ENCODE measurements around the gene PWWP2A.

Gene PWWP2A

DNA sequence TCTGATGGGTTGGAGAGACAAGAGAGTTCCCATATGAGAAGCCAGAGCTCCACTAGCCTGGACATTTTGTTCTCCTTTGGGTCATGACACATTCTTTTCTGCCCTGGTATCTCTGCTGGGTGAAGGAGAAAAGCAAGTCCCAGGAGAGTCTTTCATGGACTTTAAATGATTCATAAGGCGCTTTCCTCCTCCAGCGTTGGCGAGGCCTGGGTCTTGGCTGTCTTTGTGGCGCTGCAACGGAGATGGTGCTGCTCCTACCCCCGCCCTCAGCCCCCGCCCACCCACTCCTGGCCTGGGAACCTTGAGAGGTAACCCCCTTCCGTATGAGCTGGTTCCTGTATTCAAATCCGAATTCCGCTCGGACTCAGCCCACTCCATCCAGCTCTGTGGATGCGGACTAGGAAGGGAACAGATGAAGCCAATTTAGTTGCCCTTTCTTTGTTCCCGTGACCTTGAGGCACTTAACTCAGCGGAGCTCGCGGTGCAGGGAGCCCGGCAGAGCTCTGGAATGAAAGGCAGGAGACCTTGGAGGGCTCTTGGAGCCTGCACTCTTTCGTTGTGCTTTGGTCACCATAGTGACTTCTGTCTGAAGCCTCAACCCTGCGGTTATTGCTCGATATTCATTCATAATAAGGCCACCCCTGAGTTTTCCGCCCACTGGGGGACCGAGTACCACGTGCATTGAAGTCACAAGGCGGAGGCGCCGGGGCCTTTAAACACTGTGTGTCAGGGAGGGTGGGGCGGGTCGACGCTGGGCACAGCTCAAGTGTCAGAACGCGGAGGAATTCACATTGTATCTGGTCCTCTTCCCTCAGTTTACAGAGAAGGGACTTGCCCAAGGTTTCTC is 14.0 kb upstream of the PWWP2A start:
- DNase-seq: no peak

DNA sequence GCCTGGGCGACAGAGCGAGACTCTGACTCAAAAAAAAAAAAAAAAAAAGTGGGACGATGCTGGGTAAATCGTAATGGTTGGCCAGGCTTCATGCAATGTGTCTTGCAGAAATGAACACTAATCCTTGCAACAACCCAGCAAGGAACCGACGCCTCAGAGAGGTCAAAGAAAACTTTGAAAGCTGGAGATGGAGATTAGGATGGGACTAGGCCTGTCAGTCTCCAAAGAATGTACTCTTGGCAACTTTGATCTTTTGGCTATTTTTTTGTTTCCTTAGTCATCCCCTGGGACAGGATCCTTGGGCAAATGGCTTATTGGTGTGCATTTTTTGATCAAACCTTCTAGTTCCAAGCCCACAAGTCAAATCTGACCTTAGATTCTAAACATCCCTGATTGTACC is 10.6 kb upstream of the PWWP2A start:
- no peak for DNase-seq

DNA sequence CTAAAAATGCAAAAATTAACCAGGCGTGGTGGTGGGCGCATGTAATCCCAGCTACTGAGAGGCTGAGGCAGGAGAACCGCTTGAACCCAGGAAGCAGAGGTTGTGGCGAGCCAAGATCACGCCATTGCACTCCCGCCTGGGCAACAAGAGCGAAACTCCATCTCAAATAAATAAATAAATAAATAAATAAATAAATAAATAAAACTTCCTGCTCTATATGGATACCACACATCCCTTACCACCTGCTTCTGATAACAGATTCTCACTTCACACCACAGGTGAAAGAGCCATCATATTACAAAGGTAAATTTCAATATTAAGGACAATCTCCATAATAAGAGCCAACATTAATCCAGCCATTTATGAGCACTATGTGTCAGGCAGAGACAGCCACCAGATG is 9.4 kb upstream of the PWWP2A start:
- no peak for DNase-seq

DNA sequence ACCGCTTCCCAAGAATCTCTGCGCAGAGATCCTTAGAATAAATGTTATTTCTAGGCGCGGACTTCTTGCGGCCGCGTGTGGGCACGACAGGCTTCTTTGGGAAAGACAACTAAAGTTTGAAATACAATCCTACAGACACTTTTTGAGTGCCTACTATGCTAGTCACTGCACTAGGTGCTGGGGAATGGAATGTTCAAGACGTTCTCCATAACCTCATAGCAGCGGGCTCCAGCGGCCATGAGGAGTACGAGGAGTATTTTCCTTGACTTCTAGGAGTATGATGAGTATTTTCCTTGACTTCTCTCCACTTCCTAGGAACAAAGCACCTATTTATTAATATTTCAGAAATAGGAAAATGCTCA is 636 bp upstream of the PWWP2A start:
- DNase-seq: no peak

DNA sequence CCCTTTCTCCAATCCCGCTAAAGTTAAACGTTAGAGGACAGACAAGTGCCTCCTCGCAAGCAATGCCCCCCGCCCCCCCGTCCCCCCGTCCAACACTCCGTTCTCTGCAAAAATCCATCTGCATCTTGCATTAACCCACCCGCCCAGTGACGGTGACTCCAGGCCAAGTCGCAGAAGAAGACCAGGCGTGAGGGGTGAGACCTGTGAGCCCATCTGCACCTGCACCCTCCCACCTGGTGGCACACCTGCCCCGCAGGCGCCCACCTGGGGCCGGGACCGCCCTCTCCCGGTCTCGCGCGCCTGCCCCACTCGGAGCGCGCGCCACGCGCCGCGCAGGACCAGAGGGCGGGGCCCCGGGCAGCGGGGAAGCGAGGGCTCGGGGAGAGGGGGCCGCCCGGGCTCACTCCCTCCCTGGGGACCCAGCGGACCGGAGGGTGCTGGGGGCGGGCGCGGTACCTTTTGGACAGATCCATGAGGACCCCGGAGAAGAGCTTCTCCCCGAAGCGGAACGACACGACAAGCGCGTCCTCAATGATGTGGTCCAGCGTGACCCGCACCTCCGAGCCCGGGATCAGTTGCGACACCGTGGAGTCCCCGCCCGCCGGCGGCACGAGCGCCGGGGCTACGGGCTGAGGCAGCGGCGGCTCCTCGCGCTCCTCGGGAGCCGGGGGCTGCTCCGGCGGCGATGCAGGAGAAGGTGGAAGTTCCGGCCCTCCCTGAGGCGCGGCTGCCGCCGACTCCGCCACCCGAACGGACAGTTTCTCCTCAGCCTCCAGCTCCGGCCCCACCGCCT is 705 bp downstream of the PWWP2A start:
- peak; percentile 26 for DNase-seq

DNA sequence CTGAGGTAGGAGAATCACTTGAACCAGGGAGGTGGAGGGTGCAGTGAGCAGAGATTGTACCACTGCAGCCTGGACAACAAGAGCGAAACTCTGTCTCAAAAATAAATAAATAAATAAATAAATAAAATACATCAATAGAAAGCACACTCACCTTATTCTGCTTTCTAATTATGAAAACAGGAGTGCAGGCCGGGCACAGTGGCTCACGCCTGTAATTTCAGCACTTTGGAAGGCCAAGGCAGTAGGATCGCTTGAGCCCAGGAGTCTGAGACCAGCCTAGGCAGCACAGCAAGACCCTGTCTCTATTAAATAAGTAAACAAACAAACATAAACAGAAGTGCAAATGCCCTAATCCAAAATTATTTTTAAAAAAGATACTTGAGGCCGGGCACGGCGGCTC is 2.3 kb downstream of the PWWP2A start:
- no peak for DNase-seq

DNA sequence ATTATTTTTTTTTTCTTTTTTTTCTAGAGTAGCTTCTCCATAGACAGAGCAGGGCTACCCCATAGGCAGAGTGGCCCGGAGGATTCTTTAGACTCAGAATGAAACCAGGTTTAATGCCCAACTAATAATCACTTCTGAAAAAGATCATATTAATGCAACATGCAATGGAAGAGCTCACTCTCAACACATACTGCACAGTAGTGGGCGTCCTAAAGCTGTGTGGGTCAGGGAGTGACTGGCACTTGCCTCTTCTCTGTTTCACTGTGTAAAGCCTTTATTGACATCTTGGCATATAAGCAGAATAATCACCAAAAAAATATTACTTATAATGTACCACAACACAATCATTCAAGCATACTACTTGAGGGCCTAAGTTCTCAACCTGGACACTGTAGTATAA is 11.1 kb downstream of the PWWP2A start:
- DNase-seq: no peak

DNA sequence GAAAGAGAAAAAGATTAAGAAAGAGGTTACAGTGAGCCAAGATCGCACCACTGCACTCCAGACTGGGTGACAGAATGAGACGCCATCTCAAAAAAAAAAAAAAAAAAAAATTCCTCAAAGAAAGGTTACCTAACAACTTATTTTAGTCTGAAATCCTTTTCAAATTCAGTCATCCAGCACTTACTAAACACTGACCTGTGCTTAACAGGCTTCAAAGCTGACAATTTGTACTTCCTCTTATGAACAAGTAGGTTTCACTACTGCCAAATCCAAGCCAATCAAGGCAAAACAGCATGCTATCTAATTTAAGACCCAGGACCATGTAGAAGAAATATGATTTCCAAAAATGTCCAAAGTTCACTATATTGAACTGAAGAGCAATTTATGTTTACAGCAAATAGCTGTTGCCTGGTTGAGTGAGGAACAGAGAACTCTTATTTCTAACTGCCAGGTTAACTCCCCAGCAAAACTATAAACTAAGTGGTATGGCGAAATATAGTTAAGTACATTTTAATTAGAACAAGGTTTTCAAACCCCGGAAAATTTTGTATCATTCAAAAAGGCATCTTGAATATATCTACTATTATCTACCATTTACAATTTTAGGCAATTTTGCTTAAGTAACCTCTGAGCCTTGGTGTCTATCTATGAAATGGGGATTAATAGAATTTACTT is 13.4 kb downstream of the PWWP2A start:
- no peak for DNase-seq

DNA sequence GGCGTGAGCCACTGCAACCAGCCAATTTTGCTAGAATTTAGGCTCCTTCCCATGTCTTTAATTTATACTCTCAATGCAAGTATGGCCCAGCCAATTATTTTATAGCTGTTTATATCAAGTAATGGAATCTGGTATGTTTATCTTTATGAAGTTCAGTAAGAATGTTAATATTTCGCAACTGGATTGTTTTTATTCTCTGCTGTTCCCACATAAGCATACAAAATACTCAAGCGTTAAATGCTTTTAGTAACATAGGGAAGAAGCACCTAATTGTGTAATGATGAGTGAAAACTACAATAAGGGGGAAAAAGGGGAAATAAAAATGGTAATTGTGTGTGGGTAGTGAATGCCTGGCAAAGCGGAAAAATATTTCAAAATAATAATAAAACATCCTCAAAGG is 21.3 kb downstream of the PWWP2A start:
- DNase-seq: no peak

DNA sequence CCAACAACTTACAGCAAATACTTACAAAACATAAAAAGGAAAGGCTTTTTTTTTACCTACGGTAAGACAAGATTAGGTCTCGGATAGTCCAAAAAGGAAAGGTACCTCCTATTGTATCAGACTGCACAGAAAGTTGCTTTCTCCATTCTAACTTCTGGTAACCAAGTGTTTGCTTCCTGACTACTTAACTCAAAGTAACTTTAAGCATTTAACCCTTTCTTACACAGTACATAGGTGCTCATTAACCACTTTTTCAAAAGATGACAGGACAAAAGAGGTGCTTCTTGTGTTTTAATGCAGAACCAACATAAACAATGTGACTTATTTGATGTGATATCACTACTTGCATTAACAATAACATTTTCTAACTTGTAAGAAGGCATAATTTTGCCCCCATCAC is 23.1 kb downstream of the PWWP2A start:
- no peak for DNase-seq

DNA sequence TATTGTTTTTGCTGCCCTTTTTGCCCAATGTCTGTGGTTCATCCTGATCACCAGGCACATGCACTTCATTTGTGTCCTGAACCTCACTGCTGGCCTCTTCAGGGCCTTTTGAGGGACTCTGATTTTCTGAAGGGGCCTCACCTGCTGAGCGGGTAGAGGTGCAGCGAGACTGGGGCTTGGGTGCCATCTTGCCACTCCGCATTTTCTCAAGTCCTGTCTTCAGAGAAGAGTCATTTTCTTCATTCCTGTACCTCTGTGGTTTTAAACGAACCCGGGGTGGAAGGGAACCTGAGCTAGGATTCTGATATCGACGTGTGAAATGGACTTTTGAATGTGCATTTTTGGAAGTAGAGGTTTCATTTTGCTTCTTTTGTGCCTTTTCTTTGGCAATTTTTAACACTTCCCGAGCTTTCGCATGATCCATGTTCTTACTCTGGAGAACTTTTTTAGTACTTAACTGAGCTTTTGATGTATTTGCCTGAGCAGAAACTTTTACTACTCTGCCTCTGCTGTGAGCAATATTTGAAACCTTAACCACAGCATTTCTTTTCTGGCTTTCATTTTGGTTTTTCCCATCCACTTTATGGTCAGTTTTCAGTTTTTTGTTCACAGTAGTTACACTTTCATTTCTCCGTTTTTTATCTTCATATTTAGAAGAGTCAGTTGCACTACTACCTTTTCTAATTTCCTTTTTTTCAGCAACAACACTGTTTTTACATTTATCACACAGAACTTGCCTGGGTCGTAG is 26.1 kb downstream of the PWWP2A start:
- no peak for DNase-seq

DNA sequence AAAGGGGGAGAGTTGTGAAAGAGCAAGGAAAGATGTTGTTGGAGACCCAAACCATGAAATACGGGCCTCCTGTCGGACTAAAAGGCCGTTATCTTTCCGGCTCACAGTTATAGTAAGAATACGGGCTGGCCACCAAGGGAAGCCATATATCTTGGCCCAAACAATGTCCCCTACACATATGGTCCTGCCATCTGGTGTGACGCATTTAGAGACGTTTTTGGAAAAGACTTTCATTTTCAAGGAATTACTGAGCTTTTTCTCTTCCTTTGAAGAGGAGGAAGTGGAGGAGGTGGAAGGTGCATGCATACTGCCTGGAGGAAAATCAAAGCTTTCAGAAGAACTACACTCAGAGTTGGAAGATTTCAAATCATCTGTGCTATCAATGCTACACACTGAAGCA is 26.7 kb downstream of the PWWP2A start:
- no peak for DNase-seq

DNA sequence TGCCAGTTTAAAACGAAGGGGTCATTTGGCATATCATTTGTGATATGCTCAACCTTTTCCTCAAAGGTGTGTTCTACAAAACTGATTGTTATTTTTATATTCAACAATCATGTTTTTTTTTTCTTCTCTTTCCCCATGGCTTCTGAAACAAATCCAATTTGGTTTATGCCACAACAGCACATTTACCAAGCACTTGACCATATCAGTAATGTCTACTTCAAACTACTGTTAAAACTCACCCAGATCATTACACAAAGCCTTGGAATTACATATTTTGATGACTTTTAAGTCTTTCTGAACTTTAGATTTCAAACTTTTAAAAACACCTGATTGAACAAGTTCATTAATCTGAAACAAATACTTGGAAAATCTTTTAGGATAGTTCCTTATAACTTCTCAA is 29.2 kb downstream of the PWWP2A start:
- DNase-seq: no peak

DNA sequence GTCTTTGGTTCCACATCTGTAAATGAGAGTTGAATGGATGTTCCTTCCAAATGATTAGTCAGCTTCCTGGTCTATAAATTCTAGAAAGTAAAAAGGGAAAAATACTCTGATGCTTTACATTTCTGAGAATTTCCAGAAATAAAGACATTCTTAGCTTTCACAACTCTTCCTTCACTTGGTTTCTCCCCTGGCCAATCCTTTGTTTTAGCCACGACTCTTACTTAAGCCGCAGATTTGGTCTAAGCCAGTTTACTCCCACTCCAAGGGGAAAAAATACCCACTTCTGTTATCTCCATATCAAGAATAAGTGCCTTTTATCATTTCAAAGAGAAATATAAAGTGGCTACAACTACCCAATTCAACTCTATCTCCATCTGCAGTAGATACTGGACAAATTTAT is 29.7 kb downstream of the PWWP2A start:
- no peak for DNase-seq

DNA sequence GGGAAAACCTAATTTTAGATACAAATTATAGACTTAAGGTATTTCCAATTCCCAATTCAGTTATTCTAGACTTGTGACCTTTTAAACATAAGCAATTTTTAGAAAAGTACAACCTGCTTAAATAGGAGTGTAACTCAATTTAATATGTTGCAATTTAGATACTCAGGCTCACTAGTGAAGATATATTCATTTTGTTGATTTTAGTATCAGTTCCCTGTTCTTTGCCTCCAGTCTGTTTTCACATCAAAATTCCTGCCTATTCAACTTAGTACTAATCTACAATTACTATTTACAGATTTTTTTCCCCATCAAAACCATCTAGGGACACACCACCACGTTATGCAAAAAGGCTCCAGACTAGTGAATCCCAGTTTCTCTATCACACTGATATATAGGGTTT is 30.4 kb downstream of the PWWP2A start:
- DNase-seq: no peak

DNA sequence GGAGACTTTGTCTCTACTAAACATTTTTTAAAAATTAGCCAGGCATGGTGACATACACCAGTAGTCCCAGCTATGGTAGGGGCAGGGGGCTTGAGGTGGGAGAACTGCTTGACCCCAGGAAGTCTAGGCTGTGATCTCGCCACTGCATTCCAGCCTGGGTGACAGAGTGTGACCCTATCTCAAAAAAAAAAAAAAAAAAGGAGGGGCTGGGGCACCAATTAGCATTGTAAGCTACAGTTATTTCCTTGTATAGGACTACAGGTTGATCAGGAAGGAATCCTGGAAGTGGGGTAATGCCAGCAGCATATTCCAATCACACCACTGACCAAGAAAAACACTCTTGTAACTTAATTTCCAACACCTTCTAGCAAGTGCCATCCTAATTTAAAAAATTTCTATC is 32.1 kb downstream of the PWWP2A start:
- no peak for DNase-seq

DNA sequence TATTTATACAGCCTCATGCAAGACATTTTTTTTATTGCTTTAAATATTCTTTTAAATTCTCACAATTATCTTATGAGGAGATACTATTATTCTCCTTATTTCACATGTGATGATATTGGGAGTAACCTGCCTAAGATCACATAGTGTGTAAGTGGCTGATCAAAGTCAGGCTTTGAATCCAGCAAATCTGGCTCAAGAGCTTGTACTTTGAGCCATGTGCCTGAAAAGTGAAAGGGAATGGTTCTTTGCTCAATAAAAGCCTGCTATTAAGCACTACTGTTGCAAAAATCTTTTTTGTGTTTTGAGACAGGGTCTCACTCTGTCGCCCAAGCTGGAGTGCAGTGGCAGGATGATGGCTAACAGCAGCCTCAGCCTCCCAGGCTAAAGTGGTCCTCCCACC is 35.1 kb downstream of the PWWP2A start:
- no peak for DNase-seq

DNA sequence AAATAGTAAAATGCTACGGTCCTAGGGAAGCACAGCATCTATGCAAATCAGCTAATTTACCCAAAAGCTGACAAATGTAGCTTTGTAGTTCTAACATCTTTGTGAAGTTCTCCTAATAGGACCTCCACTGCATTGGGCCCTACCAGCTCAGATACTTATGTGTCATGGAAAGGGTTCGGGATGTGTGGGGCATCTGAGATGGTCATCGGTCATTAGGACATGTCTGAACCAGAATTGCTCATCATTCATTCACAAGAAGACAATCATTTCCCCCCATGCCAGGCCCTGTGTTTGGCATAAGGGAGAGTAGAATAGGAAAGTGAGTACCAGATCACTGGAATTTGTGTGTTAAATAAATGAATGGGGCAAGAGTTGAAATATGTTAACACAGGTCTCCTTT is 35.7 kb downstream of the PWWP2A start:
- no peak for DNase-seq

DNA sequence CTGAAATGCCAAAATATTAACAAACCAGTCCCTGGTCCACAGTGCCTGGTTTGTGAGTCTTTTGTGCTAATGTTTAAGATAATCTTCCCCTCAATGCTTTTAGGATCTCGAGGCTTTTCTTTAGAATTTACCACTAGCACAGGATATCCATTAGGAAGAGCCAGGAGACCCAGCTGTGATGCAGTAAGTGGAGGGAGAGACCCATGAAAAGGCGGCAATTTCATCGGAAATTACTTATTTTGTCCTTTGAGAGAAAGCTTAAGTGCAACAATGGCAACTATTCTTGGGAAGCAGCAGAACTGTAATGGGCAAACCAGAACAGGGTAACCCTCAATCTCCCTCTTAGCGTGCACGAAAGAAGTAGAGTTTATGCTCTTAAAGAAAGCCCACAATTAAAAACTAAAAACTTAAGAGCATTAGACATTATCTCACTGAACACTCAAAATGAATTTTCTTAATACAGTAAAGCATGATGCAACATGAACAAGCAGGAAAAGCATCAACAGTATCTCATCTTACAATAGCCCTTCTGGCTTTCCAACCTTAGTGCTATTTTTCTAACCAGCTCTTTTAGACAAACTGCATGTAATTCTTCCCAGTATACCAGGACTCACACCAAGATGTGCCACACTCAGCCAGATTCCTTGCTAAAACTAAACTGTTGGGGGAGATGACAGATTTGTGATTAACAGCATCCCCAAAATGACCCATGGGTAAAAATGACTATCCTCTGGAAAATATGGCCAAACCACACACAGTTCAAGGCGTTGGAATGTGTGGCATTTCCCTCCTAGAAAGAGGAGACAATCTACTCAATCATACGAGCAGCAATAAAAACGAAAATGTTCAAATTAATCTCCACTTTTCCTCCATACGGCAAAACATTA is 36.4 kb downstream of the PWWP2A start:
- DNase-seq: no peak

DNA sequence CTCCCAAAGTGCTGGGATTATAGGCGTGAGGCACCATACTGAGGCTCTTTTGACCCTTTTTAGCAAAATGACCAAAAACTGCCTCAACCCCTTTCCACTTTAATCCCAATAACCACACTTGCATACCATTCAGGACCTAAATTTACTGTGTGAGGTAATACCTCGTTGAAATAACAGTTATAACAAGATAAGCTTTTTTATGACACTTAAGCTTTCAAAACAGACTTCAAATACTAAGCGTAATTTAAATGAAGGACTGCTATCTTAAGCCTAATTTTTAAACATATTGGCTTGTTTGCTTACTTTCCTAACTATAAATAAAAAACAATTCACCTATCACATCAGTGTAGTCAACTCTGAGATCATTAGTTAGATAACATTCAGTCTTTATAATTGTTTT is 37.8 kb downstream of the PWWP2A start:
- no peak for DNase-seq

DNA sequence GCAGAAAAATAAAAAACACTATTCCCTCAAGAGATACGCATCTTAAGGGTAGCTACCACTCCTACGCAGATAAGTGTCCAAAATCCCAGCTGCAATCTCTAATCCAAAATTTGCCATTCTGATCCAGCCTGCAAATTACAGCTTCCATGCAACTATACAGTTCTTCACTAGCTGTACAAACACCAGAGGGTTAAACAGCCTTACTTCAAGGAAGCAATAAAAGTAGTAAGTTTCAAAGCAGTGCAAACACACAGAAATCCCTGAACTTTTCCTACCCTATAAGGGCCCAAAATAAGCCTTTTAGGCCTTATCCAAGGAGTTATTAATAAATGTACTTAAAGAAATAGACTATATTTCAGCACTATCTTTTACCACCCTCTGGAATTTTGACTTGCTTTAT is 39.5 kb downstream of the PWWP2A start:
- no peak for DNase-seq

DNA sequence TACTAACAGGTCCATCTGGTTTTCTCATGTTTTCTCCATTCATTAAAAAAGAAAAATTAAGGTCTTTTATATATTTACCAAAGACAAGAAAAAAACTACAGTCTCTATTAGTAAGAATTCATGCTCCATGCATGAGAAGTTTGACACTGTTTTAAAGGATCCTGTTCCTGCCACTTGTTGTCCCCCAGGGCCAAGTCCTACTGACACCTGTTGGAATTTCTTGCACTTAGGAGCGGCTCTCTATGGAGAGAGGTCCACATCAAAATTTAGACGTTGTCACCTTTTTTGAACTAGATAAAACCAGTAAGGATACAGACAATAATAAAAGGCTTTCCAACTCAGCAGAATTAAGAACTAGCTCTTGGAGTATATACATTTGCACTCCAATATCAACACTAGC is 42.3 kb downstream of the PWWP2A start:
- no peak for DNase-seq

Data from hematopoietic multipotent progenitor cell treated with erythropoietin and hydrocortisone succinate and interleukin-3 and kit ligand, for 8 days (in vitro differentiated cells).